Measurements from ENCODE around the gene NSUN5. TPM values are rescaled to one million over a fixed set of nuclear protein-coding genes. Genes with fewer than 3 reads are reported as not detected.
A peak's percentile ranks its signal among the peaks of the same experiment; 100 is the strongest.
"Not testable (repeated sequence)": the region's sequence is repeated elsewhere in the genome, so short reads cannot be mapped to it uniquely, and the experiment has no call there.

Gene NSUN5
- total RNA-seq, 6 experiments from 2014 or later = 14.1 to 24.0 (median 19.8) TPM

DNA sequence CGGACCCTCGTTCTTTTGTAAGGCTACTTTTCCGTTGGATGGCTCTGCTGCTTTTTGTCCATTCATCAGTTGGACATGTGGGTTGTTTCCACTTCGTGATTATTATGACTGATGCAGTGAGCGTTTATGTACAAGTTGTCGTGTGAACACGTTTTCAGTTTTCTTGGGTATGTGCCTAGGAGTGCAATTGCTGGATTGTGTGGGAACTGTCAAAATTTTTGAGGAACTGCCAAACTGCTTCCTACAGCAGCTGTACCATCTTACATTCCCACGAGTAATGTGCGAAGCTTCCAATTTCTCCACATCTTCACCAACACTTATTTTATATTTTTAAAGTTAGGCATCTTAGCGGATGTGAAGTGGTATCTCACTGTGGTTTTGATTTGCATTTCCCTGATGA lies 29.7 kb upstream of the NSUN5 start:
- TF ChIP-seq, protein P1, sequence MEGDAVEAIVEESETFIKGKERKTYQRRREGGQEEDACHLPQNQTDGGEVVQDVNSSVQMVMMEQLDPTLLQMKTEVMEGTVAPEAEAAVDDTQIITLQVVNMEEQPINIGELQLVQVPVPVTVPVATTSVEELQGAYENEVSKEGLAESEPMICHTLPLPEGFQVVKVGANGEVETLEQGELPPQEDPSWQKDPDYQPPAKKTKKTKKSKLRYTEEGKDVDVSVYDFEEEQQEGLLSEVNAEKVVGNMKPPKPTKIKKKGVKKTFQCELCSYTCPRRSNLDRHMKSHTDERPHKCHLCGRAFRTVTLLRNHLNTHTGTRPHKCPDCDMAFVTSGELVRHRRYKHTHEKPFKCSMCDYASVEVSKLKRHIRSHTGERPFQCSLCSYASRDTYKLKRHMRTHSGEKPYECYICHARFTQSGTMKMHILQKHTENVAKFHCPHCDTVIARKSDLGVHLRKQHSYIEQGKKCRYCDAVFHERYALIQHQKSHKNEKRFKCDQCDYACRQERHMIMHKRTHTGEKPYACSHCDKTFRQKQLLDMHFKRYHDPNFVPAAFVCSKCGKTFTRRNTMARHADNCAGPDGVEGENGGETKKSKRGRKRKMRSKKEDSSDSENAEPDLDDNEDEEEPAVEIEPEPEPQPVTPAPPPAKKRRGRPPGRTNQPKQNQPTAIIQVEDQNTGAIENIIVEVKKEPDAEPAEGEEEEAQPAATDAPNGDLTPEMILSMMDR (IDR thresholded peaks at IDR 0.05) = no peak
- no peak overlapping the region for H3K27ac Mint-ChIP-seq
- no peak overlapping the region for H3K4me3 Mint-ChIP-seq
- no peaks in the 10 kb centered on the region for H3K9me3 Mint-ChIP-seq
- H3K27me3 Mint-ChIP-seq (ENCODE audit: insufficient read depth) = peaks cover 36% of the 10 kb centered on the region
- H3K36me3 Mint-ChIP-seq (ENCODE audit: low read depth) = no peaks in the 10 kb centered on the region
- DNase-seq = no peak
- H3K4me1 Mint-ChIP-seq (ENCODE audit: low read depth) = peaks cover 14% of the 10 kb centered on the region

DNA sequence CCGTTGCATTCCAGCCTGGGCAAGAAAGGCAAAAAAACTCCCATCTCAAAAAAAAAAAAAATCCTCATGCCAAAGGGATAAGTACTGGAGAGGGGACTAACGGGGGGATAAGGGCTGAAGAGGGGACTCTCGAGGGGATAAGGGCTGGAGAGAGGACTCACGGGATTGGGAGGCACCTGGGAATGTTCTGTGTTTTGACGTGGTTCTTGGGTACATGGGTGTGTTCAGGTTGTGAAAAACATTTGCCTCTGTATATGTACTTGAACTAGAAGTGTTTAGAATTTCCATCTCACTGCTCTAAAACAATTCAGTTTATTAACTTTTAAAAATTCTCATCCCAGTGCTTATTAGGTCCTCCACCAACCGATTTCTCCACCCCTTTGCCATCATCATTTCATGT lies 23.8 kb upstream of the NSUN5 start:
- Mint-ChIP-seq H3K27ac (no peak overlapping the region), H3K36me3 (ENCODE audit: low read depth) (no peaks in the 10 kb centered on the region), H3K4me1 (ENCODE audit: low read depth) (peaks cover 22% of the 10 kb centered on the region), H3K27me3 (ENCODE audit: insufficient read depth) (peaks cover 35% of the 10 kb centered on the region), H3K4me3 (no peak overlapping the region), H3K9me3 (no peaks in the 10 kb centered on the region)
- no peak for DNase-seq
- TF ChIP-seq, protein P1 (IDR thresholded peaks at IDR 0.05) = no peak

DNA sequence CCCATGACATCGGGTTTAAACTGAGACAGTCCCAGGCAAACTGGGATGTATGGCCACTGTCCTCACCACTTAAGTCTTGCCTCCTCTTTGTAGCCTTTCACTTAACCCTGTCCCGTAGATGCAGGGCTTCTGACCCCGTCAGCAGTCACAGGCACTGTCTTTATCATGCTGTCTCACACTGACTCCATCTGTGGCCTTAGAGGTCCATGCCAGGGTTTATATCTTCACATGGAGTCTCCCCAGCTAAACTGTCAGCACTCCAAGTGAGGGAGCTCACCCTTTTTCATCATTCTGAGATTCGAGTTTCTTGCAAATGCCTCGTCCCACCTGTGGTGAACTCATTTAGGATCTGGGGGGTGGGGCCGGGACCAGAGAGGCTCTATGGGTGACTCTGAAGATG lies 22.1 kb upstream of the NSUN5 start:
- Mint-ChIP-seq H3K27me3 (ENCODE audit: insufficient read depth) (peaks cover 24% of the 10 kb centered on the region), H3K36me3 (ENCODE audit: low read depth) (no peaks in the 10 kb centered on the region), H3K4me3 (no peak overlapping the region), H3K9me3 (no peaks in the 10 kb centered on the region), H3K4me1 (ENCODE audit: low read depth) (peaks cover 22% of the 10 kb centered on the region), H3K27ac (no peak overlapping the region)
- DNase-seq = no peak
- TF ChIP-seq, protein P1 (IDR thresholded peaks at IDR 0.05) = no peak

DNA sequence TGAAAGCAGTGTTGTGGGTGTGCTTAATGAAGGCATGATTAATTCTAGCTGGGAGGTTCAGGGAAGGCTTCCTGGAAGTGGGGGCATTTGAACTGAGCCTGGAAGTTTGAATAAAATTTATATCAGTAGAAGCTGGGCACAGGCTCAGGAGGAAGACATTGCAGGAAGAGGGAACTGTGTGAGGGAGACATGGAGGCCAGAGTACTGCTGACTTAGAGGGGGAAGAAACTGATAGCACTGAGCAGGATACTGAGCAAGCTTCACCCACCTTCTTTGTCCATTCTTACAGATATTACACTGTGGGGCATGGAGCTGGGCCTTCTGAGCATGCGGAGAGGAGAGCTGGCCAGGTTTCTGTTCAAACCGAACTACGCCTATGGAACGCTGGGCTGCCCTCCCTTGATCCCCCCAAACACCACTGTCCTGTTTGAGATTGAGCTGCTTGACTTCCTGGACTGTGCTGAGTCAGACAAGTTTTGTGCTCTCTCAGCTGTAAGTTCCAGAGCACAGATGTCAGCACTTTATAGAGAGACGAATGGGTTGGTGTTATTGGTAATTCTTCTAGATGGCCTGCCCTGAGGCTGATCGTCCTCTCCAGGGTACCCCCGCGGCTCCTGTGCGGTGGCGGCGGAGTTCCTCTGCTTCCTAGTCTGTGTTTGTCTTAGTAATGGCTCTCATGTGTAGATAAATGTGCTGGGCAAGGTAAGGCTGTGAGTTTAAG lies 21.4 kb upstream of the NSUN5 start:
- Mint-ChIP-seq H3K36me3 (ENCODE audit: low read depth) (no peaks in the 10 kb centered on the region), H3K27me3 (ENCODE audit: insufficient read depth) (peaks cover 21% of the 10 kb centered on the region), H3K27ac (no peak overlapping the region), H3K4me3 (peak overlapping the region; percentile 4), H3K4me1 (ENCODE audit: low read depth) (peaks cover 22% of the 10 kb centered on the region), H3K9me3 (no peaks in the 10 kb centered on the region)
- TF ChIP-seq, protein P1 (IDR thresholded peaks at IDR 0.05) = no peak
- peak; percentile 59 for DNase-seq

DNA sequence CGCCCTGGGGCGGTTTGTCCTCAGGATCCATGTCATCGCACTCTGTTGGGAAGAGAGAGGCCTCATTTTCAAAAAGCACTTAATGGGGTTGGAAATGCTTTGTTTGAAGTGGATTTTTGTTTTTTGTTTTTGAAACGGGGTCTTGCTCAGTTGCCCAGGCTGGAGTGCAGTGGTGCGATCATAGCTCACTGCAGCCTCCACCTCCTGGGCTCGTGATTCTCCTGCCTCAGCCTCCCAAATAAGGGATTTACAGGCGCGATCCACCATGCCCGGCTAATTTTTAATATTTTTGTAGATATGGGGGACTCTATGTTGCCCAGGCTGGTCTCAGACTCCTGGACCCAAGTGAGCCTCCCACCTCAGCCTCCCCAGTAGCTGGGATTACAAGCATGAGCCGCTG lies 20.1 kb upstream of the NSUN5 start:
- H3K4me3 Mint-ChIP-seq = no peak overlapping the region
- H3K36me3 Mint-ChIP-seq (ENCODE audit: low read depth) = no peaks in the 10 kb centered on the region
- H3K9me3 Mint-ChIP-seq = no peaks in the 10 kb centered on the region
- peaks cover 22% of the 10 kb centered on the region for H3K4me1 Mint-ChIP-seq (ENCODE audit: low read depth)
- TF ChIP-seq, protein P1 (IDR thresholded peaks at IDR 0.05) = no peak
- DNase-seq = no peak
- H3K27ac Mint-ChIP-seq = no peak overlapping the region
- H3K27me3 Mint-ChIP-seq (ENCODE audit: insufficient read depth) = peaks cover 17% of the 10 kb centered on the region

DNA sequence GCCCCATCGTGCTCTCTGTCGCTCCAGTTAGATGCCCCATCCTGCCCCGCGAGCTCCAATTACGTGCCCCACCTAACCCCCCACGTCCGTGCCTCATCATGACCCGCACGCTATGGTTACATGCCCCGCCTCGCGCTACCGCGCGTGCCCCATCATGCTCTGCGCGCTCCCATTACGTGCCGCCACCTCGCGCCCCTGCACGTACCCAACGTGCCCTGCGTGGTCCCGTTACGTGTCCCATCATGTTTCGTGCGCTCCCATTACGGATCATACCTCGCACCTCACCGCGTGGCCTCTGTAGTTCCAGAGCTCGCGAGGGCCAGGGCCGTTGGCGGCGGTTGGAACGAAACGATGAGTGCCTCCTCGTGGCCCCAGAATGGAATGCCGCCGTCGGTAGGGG lies 19.3 kb upstream of the NSUN5 start, which contains the start of the genes FKBP6 and TRIM50:
Gene FKBP6, plus strand, starts transcription at position 240 of the 400 bp plus-strand sequence. CDS start 268 bp downstream, outside the sequence.
Gene TRIM50, minus strand, starts transcription at position 161 of the 400 bp plus-strand sequence. CDS start 3,295 bp downstream, outside the sequence.
- not testable (repeated sequence) for DNase-seq

DNA sequence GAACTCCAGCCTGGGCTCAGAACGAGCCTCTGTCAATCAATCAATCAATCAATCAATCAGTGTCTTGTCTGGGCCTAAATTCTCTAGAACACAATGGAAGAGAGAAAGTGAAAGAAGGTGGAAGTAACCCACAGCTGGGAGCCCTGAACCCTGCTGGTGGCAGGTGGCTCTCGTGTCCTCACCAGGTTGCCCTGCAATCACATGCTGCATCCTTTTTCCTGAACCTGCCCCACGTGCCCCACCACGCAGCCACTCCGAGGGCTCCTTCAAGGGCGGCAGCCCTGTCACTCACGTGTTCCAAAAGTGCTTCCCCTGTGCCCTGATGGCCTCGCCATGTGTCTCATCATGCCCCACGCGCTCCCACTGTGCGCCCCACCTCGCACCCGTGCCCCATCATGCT lies 18.8 kb upstream of the NSUN5 start:
- not testable (repeated sequence) for H3K27ac Mint-ChIP-seq
- H3K27me3 Mint-ChIP-seq (ENCODE audit: insufficient read depth) = peaks cover 20% of the 10 kb centered on the region

More for the DNA sequence above, 19.3 kb upstream of the NSUN5 start, which contains the start of the genes FKBP6 and TRIM50:
- H3K36me3 Mint-ChIP-seq (ENCODE audit: low read depth); H3K4me3 Mint-ChIP-seq; H3K27ac Mint-ChIP-seq; H3K9me3 Mint-ChIP-seq: not testable (repeated sequence)
- Mint-ChIP-seq H3K4me1 (ENCODE audit: low read depth) (peaks cover 22% of the 10 kb centered on the region), H3K27me3 (ENCODE audit: insufficient read depth) (peaks cover 15% of the 10 kb centered on the region)

DNA sequence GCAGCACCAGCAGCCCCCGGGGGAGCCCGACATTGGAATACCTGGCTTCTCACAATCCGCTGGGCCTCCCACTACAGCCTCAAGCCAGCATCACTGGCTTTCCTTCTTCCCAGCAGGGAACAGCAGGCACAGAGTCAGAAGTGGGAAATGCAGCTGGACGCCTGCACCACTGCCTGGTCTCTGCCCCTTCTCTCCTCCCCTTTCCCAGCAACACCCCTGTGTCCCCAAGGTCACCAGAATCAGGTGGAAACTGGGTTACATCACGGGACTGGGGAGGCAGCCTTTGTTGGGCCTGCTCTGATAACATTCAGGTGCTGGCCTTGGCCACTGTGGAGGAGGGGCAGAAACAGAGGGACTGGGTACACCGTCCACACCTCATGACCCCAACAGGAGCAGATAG lies 16.8 kb upstream of the NSUN5 start:
- H3K27me3 Mint-ChIP-seq (ENCODE audit: insufficient read depth) = peaks cover 15% of the 10 kb centered on the region
- H3K9me3 Mint-ChIP-seq; H3K4me3 Mint-ChIP-seq; H3K36me3 Mint-ChIP-seq (ENCODE audit: low read depth); H3K27ac Mint-ChIP-seq; DNase-seq: not testable (repeated sequence)
- H3K4me1 Mint-ChIP-seq (ENCODE audit: low read depth) = peaks cover 11% of the 10 kb centered on the region

More for the DNA sequence above, 18.8 kb upstream of the NSUN5 start:
- not testable (repeated sequence) for H3K36me3 Mint-ChIP-seq (ENCODE audit: low read depth); H3K4me3 Mint-ChIP-seq; H3K9me3 Mint-ChIP-seq; DNase-seq
- H3K4me1 Mint-ChIP-seq (ENCODE audit: low read depth) = peaks cover 22% of the 10 kb centered on the region
